Ishikawa (cell line): ENCODE results near the gene FBXO28.

ENCODE experiments used
- CEBPB ChIP-seq: IDR thresholded peaks from 2 replicates; pipeline ENCODE4 v1.6.1; 2012
- CREB1 ChIP-seq: IDR thresholded peaks from 2 replicates; pipeline ENCODE4 v1.6.1; 2012; ENCODE audit warnings: low read depth
- NFIC ChIP-seq: IDR thresholded peaks from 2 replicates; pipeline ENCODE4 v1.6.1; 2012
- RAD21 ChIP-seq: IDR thresholded peaks from 2 replicates; pipeline ENCODE4 v1.6.1; 2012; ENCODE audit warnings: low read depth
- TAF1 ChIP-seq: IDR thresholded peaks from 2 replicates; pipeline ENCODE4 v1.6.1; 2012; ENCODE audit warnings: low read depth, mild to moderate bottlenecking

DNA sequence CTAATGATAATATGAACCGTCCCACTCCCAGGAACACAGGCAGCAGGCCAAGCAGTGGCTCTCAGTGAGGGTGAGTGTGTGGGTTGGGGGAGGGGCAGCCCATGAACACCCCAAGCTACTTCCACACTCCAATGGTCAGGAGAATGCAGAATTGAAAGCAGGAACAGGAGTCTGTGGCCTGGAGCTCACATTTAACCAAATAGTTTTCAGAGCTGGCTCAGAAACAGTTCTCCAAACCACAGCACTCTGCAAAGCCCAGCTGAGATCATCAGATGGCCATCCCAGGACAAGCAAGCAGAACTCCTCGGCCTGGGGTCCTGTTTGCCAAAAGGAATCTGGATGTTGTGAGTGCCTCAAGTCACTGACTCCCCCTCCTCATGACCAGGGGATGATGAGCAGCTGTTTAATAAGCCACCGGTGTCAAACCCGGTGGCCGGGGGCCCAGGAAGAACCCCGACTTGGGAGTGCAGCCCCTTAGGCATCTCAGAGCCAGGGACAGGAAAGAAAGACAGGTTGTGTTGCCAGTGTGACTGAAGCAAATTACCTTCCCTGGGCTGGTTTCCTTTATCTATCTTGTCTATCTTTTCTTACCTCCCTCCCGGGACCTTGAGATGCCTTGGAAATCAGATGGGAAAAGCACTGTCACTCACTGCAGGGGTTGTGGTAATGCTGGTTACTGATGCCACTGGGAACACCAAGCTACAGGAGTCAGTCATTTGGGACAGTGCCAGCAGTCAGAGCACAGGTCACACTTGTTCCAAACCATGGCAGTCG lies 89.5 kb downstream of the FBXO28 start:
- TF ChIP-seq RAD21, result no peak
- TF ChIP-seq TAF1, result no peak
- TF ChIP-seq CREB1, result no peak
- no peak for TF ChIP-seq CEBPB
- peak; percentile 34; the same call in 1 of the 2 replicates for TF ChIP-seq NFIC
